HepG2 (cell line): ENCODE measurements around the gene WEE1. TPM values are rescaled to one million over a fixed set of nuclear protein-coding genes. Genes with fewer than 3 reads are reported as not detected.
A peak's percentile ranks its signal among the peaks of the same experiment; 100 is the strongest.

Experiments
- ATAC-seq: fragments of 200-7000 bp; cut with Tn5 transposase; 3 replicates; pipeline ENCODE4 v1.9.1; 2020; ENCODE audit warnings: mild to moderate bottlenecking, moderate library complexity
- BruUV-seq: library from RNA; stranded (reverse); fragments of 400-500 nt; replicated peaks from 2 replicates; lab custom pipeline; 2021; lab: Mats Ljungman, UMichigan
- CTCF ChIA-PET: fragments of 300-600 bp; formaldehyde crosslinking; extraction: SDS; loops from one replicate; lab custom pipeline; 2021; ENCODE audit warnings: low total read pairs, inconsistent platforms, low intra/inter-chr PET ratio; lab: Yijun Ruan, JAX
- POLR2A ChIA-PET: fragments of 350-600 bp; sonication (Branson Sonifier 250); formaldehyde crosslinking; loops from one replicate; lab custom pipeline; 2020; ENCODE audit warnings: antibody characterized with exemption, inconsistent platforms; lab: Yijun Ruan, JAX
- DNase-seq: peaks from one replicate; pipeline ENCODE4 v3.0.0-alpha.2; 2015; ENCODE audit warnings: low spot score
- FAIRE-seq: peaks from 3 replicates; lab custom pipeline; 2011; peaks lifted over from hg19 to GRCh38; lab: Jason Lieb, UNC
- H2AFZ ChIP-seq: one replicate; pipeline ENCODE4 v1.6.1; 2011; ENCODE audit warnings: low read length, inconsistent platforms
- H3K27ac ChIP-seq: fragments of 300-600 bp; 3 replicates; pipeline ENCODE4 v1.8.0; 2011; ENCODE audit warnings: mixed run types, mild to moderate bottlenecking, mixed read lengths, low read length, inconsistent platforms; ENCODE audit not compliant: insufficient read depth; ENCODE audit errors: extremely low read length
- H3K27me3 ChIP-seq, 2 experiments: fragments of 200-600 bp in 1 of 2; 2 replicates in 1 of 2; 3 replicates in 1 of 2; pipeline versions ENCODE4 v1.6.0 to v1.8.0; 2011; ENCODE audit warnings: low read length in 2 of 2, mild to moderate bottlenecking in 2 of 2, moderate library complexity in 2 of 2, inconsistent platforms in 1 of 2; ENCODE audit not compliant: insufficient read depth in 2 of 2, control insufficient read depth in 1 of 2
- H3K36me3 ChIP-seq, 2 experiments: fragments of 200-600 bp in 1 of 2; replicated peaks in 1 of 2; 2 replicates in 1 of 2; 3 replicates in 1 of 2; pipeline versions ENCODE4 v1.5.1 to v1.8.0; 2011; ENCODE audit warnings: low read length in 2 of 2, inconsistent platforms in 1 of 2; ENCODE audit not compliant: insufficient read depth in 2 of 2, control insufficient read depth in 1 of 2
- H3K4me1 ChIP-seq: 2 replicates; pipeline ENCODE4 v1.5.1; 2012; ENCODE audit warnings: low read length, inconsistent platforms; ENCODE audit not compliant: insufficient read depth
- H3K4me2 ChIP-seq: 2 replicates; pipeline ENCODE4 v1.6.0; 2011; ENCODE audit warnings: low read depth, low read length, inconsistent platforms
- H3K4me3 ChIP-seq, 3 experiments: fragments of 200-600 bp in 1 of 3; sonication (generic), shearing (Covaris generic) in 1 of 3; replicated peaks in 1 of 3; 2 replicates each; pipeline ENCODE4 v1.5.1; 2011 to 2016; ENCODE audit warnings: low read length in 3 of 3, inconsistent platforms in 2 of 3, low read depth in 2 of 3, mild to moderate bottlenecking in 2 of 3, control low read depth in 1 of 3, mixed read lengths in 1 of 3; ENCODE audit not compliant: insufficient read depth in 1 of 3
- H3K79me2 ChIP-seq: one replicate; pipeline ENCODE4 v1.6.1; 2011; ENCODE audit warnings: low read length, inconsistent platforms; ENCODE audit not compliant: insufficient read depth
- H3K9ac ChIP-seq: 2 replicates; pipeline ENCODE4 v1.6.0; 2011; ENCODE audit warnings: mild to moderate bottlenecking, low read depth, low read length, inconsistent platforms; ENCODE audit not compliant: insufficient read depth
- H3K9me3 ChIP-seq: 2 replicates; pipeline ENCODE4 v1.5.1; 2012; ENCODE audit warnings: mild to moderate bottlenecking, low read length
- H4K20me1 ChIP-seq: 2 replicates; pipeline ENCODE4 v1.6.0; 2011; ENCODE audit warnings: inconsistent platforms, mild to moderate bottlenecking, low read length, moderate library complexity; ENCODE audit not compliant: insufficient read depth
- FIP1L1 ChIP-seq: fragments of 200-400 bp; formaldehyde crosslinking; IDR thresholded peaks from 2 replicates; pipeline ENCODE4 v1.6.1; 2018; ENCODE audit warnings: low read depth, mild to moderate bottlenecking, low read length, moderate library complexity, borderline replicate concordance; ENCODE audit not compliant: insufficient read depth
- JARID2 ChIP-seq: sonication (generic); formaldehyde crosslinking; IDR thresholded peaks from 2 replicates; pipeline ENCODE4 v1.8.1; 2023; ENCODE audit warnings: missing genetic modification reagents, inconsistent platforms; ENCODE audit not compliant: insufficient replicate concordance
- KLF15 ChIP-seq: sonication (generic); formaldehyde crosslinking; IDR thresholded peaks from 2 replicates; pipeline ENCODE4 v1.8.1; 2023; ENCODE audit warnings: borderline replicate concordance, mild to moderate bottlenecking, inconsistent platforms, missing genetic modification reagents, mixed read lengths
- KLF9 ChIP-seq: IDR thresholded peaks from 2 replicates; pipeline ENCODE4 v1.6.1; 2016; ENCODE audit warnings: low read depth
- MATR3 ChIP-seq: sonication (generic); formaldehyde crosslinking; IDR thresholded peaks from 2 replicates; pipeline ENCODE4 v1.4.0; 2020; ENCODE audit warnings: missing genetic modification reagents
- RNF2 ChIP-seq: fragments of 450-650 bp; conservative IDR thresholded peaks from 2 replicates; pipeline ENCODE4 v1.6.1; 2016; ENCODE audit warnings: low read depth
- TOE1 ChIP-seq: sonication (generic); formaldehyde crosslinking; IDR thresholded peaks from 2 replicates; pipeline ENCODE4 v1.4.0; 2020; ENCODE audit warnings: mild to moderate bottlenecking, missing genetic modification reagents
- ZFP82 ChIP-seq: sonication (generic); formaldehyde crosslinking; IDR thresholded peaks from 2 replicates; pipeline ENCODE4 v1.5.1; 2020; ENCODE audit warnings: mild to moderate bottlenecking, missing genetic modification reagents, borderline replicate concordance
- ZNF350 ChIP-seq: sonication (generic); formaldehyde crosslinking; IDR thresholded peaks from 2 replicates; pipeline ENCODE4 v1.4.0; 2020; ENCODE audit warnings: mild to moderate bottlenecking, low read depth, missing genetic modification reagents, borderline replicate concordance
- ZNF549 ChIP-seq: sonication (generic); formaldehyde crosslinking; IDR thresholded peaks from 2 replicates; pipeline ENCODE4 v1.5.0; 2020; ENCODE audit warnings: missing genetic modification reagents
- WGBS: methylation state at CpG from one replicate; pipeline ENCODE4 v1.1.6; 2017; ENCODE audit warnings: low lambda C conversion rate; 5-methylcytosine and 5-hydroxymethylcytosine counted together
- in situ Hi-C: cut with HindIII; loops from 2 replicates; pipeline ENCODE4 v1.10.0; 2017; ENCODE audit warnings: low pct_unique_long_range_greater_than_20kb; ENCODE audit not compliant: extremely low pct_ligation_motif_present
- intact Hi-C: fragments of 100-400 bp; cut with micrococcal nuclease; formaldehyde crosslinking; loops from one replicate; pipeline ENCODE4 v1.10.0; 2022; ENCODE audit not compliant: unreplicated experiment
- polyA plus RNA-seq, 8 experiments: library from polyadenylated mRNA; depleted of rRNA in 3 of 8; stranded (reverse) in 7 of 8; unstranded in 1 of 8; fragments of >200 nt; fragmentation: Illumina TruSeq in 4 of 8; extraction: Trizol in 4 of 8; gene quantifications; 2 replicates each; pipeline versions ENCODE4 v1.2.1 to v1.2.3, GENCODE V29; 2011 to 2016; ENCODE audit warnings: low read depth in 4 of 8, missing spikeins in 1 of 8, mixed read lengths in 1 of 8; ENCODE audit not compliant: insufficient read depth in 1 of 8
- total RNA-seq, 5 experiments: library from RNA; depleted of rRNA; stranded (reverse); fragments of >200 nt; fragmentation: Illumina TruSeq; extraction: Trizol; gene quantifications; 2 replicates each; pipeline ENCODE4 v1.2.3, GENCODE V29; 2016; ENCODE audit warnings: low read depth in 1 of 5
- TF ChIP-seq, protein P1 (sequence below): IDR thresholded peaks from 2 replicates; pipeline ENCODE4 v1.6.1; 2016; ENCODE audit warnings: low read depth
- TF ChIP-seq, protein P2 (sequence below): sonication (generic); formaldehyde crosslinking; IDR thresholded peaks from 2 replicates; pipeline ENCODE4 v1.8.0; 2022; ENCODE audit warnings: mild to moderate bottlenecking, missing genetic modification reagents, moderate library complexity
- TF ChIP-seq, protein P3 (sequence below): sonication (generic); formaldehyde crosslinking; conservative IDR thresholded peaks from 2 replicates; pipeline ENCODE4 v1.8.0; 2022; ENCODE audit warnings: missing genetic modification reagents

WEE1 gene
- total and polyA plus RNA-seq, 2 of the 13 experiments (the other 11 are each of a cell fraction or from before 2014, with no cell fraction given), result 31.4 to 63.7 TPM

DNA sequence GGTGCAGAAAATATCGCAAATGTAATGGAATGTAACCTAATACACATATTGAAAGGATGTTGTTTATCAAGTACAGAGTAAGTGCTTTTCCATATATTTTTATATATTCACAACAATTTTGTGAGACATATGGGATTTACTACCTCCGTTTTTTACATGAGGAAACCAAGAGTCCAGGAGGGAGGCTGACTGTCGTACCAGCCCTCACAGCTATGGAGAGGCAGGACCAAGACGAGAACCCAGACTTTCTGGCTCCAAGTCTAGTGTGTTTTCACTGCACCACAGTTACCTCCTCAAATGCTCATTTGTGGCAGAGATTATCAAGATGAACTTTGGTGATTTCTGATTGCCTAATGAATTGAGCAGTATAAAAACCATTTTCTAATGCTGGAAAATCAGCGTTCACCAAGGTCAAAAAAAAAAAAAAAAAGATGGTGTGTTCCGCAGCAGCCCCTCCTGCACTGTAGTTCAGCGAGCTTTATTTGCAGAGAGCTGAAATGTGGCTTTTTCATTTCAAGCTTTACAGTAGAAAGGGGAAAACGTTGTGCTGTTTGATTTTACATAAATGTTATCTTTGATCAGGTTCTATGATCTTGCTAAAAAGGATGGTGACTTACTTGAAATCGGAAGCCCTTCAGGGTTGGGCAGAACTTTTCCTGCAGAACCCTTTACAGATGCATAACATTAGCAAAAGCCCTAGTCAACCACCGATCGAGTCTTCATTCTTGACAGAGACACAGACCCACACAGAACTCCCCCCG, 44.7 kb upstream of the WEE1 start:
- 61% methylated on average over 12 of the region's 12 CpGs for WGBS
- Histone ChIP-seq H3K36me3 (peaks cover 3 to 24% of the 10 kb centered on the region in 2 experiments; a peak in 3 of 5 replicates), H3K9me3 (no peaks in the 10 kb centered on the region), H3K4me2 (peak overlapping the region; percentile 34), H4K20me1 (no peaks in the 10 kb centered on the region), H3K9ac (peak overlapping the region; percentile 25; the same call in 1 of the 2 replicates), H3K4me1 (peaks cover 37% of the 10 kb centered on the region), H3K27ac (peak overlapping the region; percentile 0), H2AFZ (no peak overlapping the region), H3K4me3 (no peak overlapping the region; a peak in 1 of 6 replicates), H3K79me2 (no peaks in the 10 kb centered on the region), H3K27me3 (no peaks in the 10 kb centered on the region)
- FAIRE-seq (no peak), DNase-seq (no peak), ATAC-seq (no peak; the same call in 2 of the 3 replicates)
- TF ChIP-seq ZFP82 (no peak), KLF15 (CRISPR knock-in tag) (no peak), FIP1L1 (no peak), RNF2 (no peak), KLF9 (CRISPR knock-in tag) (no peak), MATR3 (CRISPR knock-in tag) (no peak), ZNF350 (no peak), ZNF549 (CRISPR knock-in tag) (no peak), JARID2 (CRISPR knock-in tag) (no peak), TOE1 (CRISPR knock-in tag) (no peak)
- TF ChIP-seq, protein P1, sequence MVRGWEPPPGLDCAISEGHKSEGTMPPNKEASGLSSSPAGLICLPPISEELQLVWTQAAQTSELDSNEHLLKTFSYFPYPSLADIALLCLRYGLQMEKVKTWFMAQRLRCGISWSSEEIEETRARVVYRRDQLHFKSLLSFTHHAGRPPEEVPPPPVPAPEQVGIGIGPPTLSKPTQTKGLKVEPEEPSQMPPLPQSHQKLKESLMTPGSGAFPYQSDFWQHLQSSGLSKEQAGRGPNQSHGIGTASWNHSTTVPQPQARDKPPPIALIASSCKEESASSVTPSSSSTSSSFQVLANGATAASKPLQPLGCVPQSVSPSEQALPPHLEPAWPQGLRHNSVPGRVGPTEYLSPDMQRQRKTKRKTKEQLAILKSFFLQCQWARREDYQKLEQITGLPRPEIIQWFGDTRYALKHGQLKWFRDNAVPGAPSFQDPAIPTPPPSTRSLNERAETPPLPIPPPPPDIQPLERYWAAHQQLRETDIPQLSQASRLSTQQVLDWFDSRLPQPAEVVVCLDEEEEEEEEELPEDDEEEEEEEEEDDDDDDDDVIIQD (CRISPR knock-in tag), result no peak
- TF ChIP-seq, protein P2, sequence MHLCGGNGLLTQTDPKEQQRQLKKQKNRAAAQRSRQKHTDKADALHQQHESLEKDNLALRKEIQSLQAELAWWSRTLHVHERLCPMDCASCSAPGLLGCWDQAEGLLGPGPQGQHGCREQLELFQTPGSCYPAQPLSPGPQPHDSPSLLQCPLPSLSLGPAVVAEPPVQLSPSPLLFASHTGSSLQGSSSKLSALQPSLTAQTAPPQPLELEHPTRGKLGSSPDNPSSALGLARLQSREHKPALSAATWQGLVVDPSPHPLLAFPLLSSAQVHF (CRISPR knock-in tag), result no peak
- TF ChIP-seq, protein P3, sequence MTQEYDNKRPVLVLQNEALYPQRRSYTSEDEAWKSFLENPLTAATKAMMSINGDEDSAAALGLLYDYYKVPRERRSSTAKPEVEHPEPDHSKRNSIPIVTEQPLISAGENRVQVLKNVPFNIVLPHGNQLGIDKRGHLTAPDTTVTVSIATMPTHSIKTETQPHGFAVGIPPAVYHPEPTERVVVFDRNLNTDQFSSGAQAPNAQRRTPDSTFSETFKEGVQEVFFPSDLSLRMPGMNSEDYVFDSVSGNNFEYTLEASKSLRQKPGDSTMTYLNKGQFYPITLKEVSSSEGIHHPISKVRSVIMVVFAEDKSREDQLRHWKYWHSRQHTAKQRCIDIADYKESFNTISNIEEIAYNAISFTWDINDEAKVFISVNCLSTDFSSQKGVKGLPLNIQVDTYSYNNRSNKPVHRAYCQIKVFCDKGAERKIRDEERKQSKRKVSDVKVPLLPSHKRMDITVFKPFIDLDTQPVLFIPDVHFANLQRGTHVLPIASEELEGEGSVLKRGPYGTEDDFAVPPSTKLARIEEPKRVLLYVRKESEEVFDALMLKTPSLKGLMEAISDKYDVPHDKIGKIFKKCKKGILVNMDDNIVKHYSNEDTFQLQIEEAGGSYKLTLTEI (CRISPR knock-in tag), result no peak
- CTCF ChIA-PET, result no interaction called here
- in situ Hi-C loops, result no loop called here
- POLR2A ChIA-PET, result interaction anchor here (1.0 to 1.6 kb wide), 3 partner anchors 18 to 44 kb away, joined by 3 to 6 read pairs (median 4); no protein-coding TSS in a partner anchor
- BruUV-seq, result no TSS peak
- intact Hi-C loops, result no loop called here
